ENCODE data around the gene EP300.
A peak's percentile ranks its signal among the peaks of the same experiment; 100 is the strongest.

GRCh38 chr22:41092023-41092817 is at the start of gene EP300:
- TF ChIP-seq SP3 (tag by site-specific recombination; IDR thresholded peaks at IDR 0.05) (peak; percentile 67), HOXC10 (CRISPR knock-in tag; IDR thresholded peaks at IDR 0.05) (0 out of 2 replicates have a peak, but pooled peaks have one; percentile 27), ZNF423 (tag by site-specific recombination; IDR thresholded peaks at IDR 0.05) (no peak), REST (tag by site-specific recombination; IDR thresholded peaks at IDR 0.05) (peak; percentile 20; the same call in 1 of the 2 replicates), CTCF (tag by site-specific recombination; IDR thresholded peaks at IDR 0.05) (peak; percentile 86), ZNF133 (tag by site-specific recombination; IDR thresholded peaks at IDR 0.05) (no peak), BCL11A (tag by site-specific recombination; IDR thresholded peaks at IDR 0.05; ENCODE audit: low read depth) (no peak), WT1 (tag by site-specific recombination; IDR thresholded peaks at IDR 0.05) (peak; percentile 44; the same call in 1 of the 2 replicates), ZNF121 (tag by site-specific recombination; IDR thresholded peaks at IDR 0.05) (no peak), REPIN1 (tag by site-specific recombination; IDR thresholded peaks at IDR 0.05; ENCODE audit: low read depth) (no peak), ZNF580 (tag by site-specific recombination; IDR thresholded peaks at IDR 0.05) (no peak), KLF10 (tag by site-specific recombination; IDR thresholded peaks at IDR 0.05) (peak; percentile 25; the same call in 1 of the 2 replicates), ZSCAN18 (tag by site-specific recombination; IDR thresholded peaks at IDR 0.05) (no peak), ZNF558 (tag by site-specific recombination; IDR thresholded peaks at IDR 0.05) (no peak)

All from HEK293 (cell line).